Chondrocyte (in vitro differentiated cells): Measurements from ENCODE around the gene MT4. TPM values are rescaled to one million over a fixed set of nuclear protein-coding genes. Genes with fewer than 3 reads are reported as not detected.
A peak's percentile ranks its signal among the peaks of the same experiment; 100 is the strongest.

Experiments used
- DNase-seq: peaks from one replicate; pipeline ENCODE4 v3.0.0; 2021; ENCODE audit warnings: mixed read lengths, low spot score
- H3K27ac Mint-ChIP-seq: one replicate; pipeline ENCODE4 v1.8.0; 2021; ENCODE audit warnings: mild to moderate bottlenecking, moderate library complexity, mixed read lengths; ENCODE audit not compliant: unreplicated experiment
- H3K27me3 Mint-ChIP-seq: 2 replicates; pipeline ENCODE4 v1.8.0; 2021; ENCODE audit warnings: low read depth, mixed read lengths
- H3K36me3 Mint-ChIP-seq: 2 replicates; pipeline ENCODE4 v1.8.0; 2021; ENCODE audit warnings: low read depth, mixed read lengths
- H3K4me1 Mint-ChIP-seq: 2 replicates; pipeline ENCODE4 v1.8.0; 2021; ENCODE audit warnings: low read depth, mild to moderate bottlenecking, mixed read lengths
- H3K4me3 Mint-ChIP-seq: one replicate; pipeline ENCODE4 v1.8.0; 2021; ENCODE audit warnings: mild to moderate bottlenecking, moderate library complexity, mixed read lengths; ENCODE audit not compliant: unreplicated experiment
- H3K9me3 Mint-ChIP-seq: 2 replicates; pipeline ENCODE4 v1.8.0; 2021; ENCODE audit warnings: low read depth, mixed read lengths
- CTCF ChIP-seq: fragments of 200-600 bp; sonication (generic); IDR thresholded peaks from 2 replicates; pipeline ENCODE4 v1.5.0; 2021; ENCODE audit warnings: antibody characterized with exemption, mild to moderate bottlenecking, moderate library complexity
- total RNA-seq: library from RNA; stranded (reverse); gene quantifications from 3 replicates; pipeline ENCODE4 v1.2.1, GENCODE V29; 2021

MT4 gene
- total RNA-seq, 1 donor from 2014 or later = not detected

DNA sequence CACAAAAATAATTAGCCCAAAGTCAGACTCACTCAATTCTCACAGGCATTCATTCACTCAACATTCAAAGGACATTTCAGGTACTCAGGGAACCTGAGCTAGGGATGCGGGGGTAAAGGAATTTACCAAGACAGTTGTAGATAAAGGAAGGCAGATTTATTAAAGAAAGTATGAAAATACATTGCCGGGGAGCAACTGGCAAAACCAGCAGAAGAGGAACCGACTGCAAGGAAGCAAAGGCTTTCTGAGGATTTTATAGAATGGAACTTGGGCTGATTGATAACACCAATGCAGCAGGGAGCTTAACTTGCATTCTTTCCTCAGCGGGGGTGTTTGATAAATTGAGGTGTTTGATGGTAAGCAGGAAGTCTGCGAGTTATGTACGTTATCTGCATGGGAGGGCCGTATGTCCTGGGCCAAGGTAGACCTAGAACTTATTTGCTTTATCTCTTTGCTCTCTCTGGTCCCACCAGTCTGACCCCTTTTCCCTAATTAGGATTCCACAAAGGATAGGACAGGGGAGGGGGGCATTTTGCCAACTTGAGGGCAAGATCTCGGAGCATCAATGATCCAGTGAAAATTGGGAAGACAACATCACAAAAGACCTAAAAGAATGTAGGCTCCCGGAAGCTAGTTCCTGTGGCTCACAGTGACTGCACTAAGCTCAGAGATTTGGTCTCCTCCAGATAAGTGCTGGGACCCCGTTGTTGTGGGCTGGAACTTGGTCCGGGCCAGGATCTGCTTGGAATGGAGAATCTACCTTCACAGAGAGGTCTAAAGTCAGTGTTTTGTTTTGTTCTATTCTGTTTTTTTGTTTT is 18.7 kb downstream of the MT4 start:
- Mint-ChIP-seq H3K27me3 (peaks cover 7% of the 10 kb centered on the region), H3K9me3 (no peaks in the 10 kb centered on the region), H3K4me3 (no peak overlapping the region), H3K4me1 (peaks cover 9% of the 10 kb centered on the region), H3K36me3 (no peaks in the 10 kb centered on the region), H3K27ac (no peak overlapping the region)
- DNase-seq = no peak
- TF ChIP-seq CTCF = no peak

DNA sequence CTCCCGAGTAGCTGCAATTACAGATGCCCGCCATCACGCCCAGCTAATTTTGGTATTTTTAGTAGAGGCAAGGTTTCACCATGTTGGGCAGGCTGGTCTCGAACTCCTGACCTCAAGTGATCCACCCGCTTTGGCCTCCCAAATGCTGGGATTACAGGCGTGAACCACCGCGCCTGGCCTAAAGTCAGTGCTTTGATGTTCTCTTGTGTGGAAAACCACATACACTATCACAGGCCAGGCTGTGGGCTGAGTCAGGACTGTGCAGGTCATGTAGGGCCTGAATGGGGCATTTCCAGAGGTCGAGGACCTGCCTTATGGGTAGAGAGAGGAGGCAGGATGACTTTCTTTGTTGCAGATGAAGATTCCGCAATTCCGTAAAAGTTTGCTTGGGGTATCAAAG is 19.4 kb downstream of the MT4 start:
- Mint-ChIP-seq H3K27me3 (peaks cover 11% of the 10 kb centered on the region), H3K4me1 (peaks cover 13% of the 10 kb centered on the region), H3K36me3 (no peaks in the 10 kb centered on the region), H3K9me3 (no peaks in the 10 kb centered on the region), H3K4me3 (no peak overlapping the region), H3K27ac (no peak overlapping the region)
- DNase-seq = no peak
- no peak for TF ChIP-seq CTCF

DNA sequence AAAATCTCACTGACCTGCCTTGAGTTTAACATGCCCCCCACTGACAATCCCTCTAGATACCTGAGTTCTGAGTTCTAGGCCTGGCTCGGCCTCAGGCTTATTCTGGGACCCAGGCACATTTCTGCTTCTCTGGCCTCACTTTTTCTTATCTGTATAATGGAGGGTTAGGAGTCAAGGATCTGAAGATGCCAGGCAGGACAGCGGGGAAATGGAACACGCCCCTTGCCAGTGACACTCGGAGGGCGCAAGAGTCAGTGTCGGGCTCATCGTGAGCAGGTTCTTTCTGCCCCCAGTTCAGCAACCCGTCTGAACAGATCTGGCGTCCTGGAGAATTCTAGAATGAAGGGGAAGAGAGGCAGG is 23.9 kb downstream of the MT4 start:
- Mint-ChIP-seq H3K4me1 (peaks cover 13% of the 10 kb centered on the region), H3K27me3 (peaks cover 17% of the 10 kb centered on the region), H3K36me3 (no peaks in the 10 kb centered on the region), H3K9me3 (no peaks in the 10 kb centered on the region), H3K4me3 (peak overlapping the region; percentile 68), H3K27ac (no peak overlapping the region)
- TF ChIP-seq CTCF = no peak
- no peak for DNase-seq

DNA sequence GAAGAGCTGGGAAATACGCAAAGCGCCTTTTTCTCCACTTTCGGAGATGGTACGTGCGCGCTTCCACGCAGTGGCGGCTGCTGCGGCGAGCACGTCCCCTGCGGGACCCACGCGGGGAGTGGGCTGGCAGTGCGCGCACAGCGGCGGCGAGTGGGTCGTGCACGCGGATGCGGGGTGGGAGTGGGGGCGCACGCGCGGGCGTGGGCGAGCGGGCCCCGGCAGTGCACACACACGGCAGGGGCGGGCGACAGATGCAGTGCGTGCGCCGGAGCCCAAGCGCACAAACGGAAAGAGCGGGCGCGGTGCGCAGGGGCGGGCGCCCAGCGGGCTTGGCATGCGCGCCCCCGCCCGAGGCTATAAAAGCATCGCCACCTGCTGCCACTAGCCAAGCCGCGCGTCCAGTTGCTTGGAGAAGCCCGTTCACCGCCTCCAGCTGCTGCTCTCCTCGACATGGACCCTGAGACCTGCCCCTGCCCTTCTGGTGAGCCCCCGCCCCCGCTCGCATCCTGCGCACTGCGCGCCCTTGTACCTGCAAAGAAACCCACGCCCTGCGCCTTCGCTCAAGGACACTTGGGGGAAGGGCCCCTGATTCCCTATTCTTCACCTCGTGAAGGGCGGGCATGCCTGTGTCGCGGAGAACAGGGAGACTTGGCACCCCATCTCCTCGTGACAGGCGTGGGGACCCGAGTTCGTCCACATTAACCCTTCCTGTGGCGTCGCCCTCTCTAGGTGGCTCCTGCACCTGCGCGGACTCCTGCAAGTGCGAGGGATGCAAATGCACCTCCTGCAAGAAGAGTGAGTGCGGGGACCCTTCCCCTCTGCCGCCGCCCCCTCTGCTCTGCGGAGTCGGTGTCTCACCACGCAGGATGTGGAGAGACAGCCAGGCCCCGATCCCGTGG is 24.5 kb downstream of the MT4 start, which contains the start of gene MT3:
Gene MT3 (plus strand): TSS at position 388 of the 899 bp plus-strand sequence. CDS start 63 bp downstream, at position 451.
- H3K27me3 Mint-ChIP-seq = peaks cover 17% of the 10 kb centered on the region
- no peaks in the 10 kb centered on the region for H3K36me3 Mint-ChIP-seq
- peak; percentile 20 for TF ChIP-seq CTCF
- H3K9me3 Mint-ChIP-seq = peaks cover 3% of the 10 kb centered on the region
- H3K4me1 Mint-ChIP-seq = peaks cover 13% of the 10 kb centered on the region
- no peak for DNase-seq
- H3K27ac Mint-ChIP-seq = no peak within 1 kb of the TSS
- H3K4me3 Mint-ChIP-seq = peak within 1 kb of the TSS; percentile 68

DNA sequence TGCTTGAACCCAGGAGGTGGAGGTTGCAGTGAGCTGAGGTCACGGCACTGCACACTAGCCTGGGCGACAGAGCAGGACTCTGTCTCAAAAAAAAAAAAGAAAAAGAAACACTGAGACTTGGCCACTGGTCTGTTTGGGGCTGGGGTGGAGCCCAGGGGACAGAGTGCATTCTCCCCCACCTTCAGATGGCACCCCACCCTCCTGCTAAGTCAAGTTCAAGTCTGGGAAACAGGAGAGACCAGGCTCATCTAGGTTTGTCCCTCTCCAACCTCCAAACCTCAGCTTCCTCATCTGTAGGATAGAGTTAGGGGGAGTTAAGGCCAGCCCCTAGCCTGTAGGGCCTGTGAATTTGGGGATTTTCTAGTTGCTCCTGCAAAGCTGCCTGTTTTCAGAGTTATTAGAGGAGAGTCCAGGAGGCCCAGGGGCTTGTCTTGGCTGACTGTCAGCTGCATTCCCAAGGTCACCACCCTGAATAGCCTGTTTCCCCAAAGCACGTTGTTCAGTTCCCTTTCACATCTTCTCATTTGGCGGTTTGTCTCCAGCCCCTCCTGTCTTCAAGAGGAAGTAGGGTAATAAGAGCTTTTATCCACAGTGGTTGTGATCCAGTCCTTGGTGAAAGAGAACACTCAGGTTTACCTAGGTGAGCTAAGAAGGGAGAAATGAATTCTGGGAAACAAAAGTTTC is 26.6 kb downstream of the MT4 start:
- Mint-ChIP-seq H3K27me3 (peaks cover 14% of the 10 kb centered on the region), H3K4me3 (no peak overlapping the region)

More for the DNA sequence above, 26.6 kb downstream of the MT4 start:
- Mint-ChIP-seq H3K27ac (no peak overlapping the region), H3K36me3 (no peaks in the 10 kb centered on the region), H3K9me3 (peaks cover 3% of the 10 kb centered on the region), H3K4me1 (peaks cover 13% of the 10 kb centered on the region)
- no peak for TF ChIP-seq CTCF
- DNase-seq = no peak
